WTC11 (cell line): ENCODE data around the gene C22orf31.

ENCODE experiments used
- AFF4 ChIP-seq: sonication (generic); formaldehyde crosslinking; IDR thresholded peaks from 2 replicates; pipeline ENCODE4 v1.8.1; 2023; ENCODE audit warnings: mild to moderate bottlenecking, missing genetic modification reagents, borderline replicate concordance
- ARID4B ChIP-seq: sonication (generic); formaldehyde crosslinking; IDR thresholded peaks from 2 replicates; pipeline ENCODE4 v1.8.0; 2023; ENCODE audit warnings: missing genetic modification reagents, mild to moderate bottlenecking, borderline replicate concordance
- ATF2 ChIP-seq: sonication (generic); formaldehyde crosslinking; IDR thresholded peaks from 2 replicates; pipeline ENCODE4 v1.8.1; 2022; ENCODE audit warnings: low read depth, missing genetic modification reagents, borderline replicate concordance
- CREM ChIP-seq: sonication (generic); formaldehyde crosslinking; IDR thresholded peaks from 2 replicates; pipeline ENCODE4 v1.8.1; 2022; ENCODE audit warnings: mild to moderate bottlenecking, missing genetic modification reagents, moderate library complexity
- CTCF ChIP-seq: fragments of 200-600 bp; IDR thresholded peaks from 2 replicates; pipeline ENCODE4 v1.8.0; 2022; ENCODE audit warnings: antibody characterized with exemption
- E2F1 ChIP-seq: sonication (generic); formaldehyde crosslinking; IDR thresholded peaks from 2 replicates; pipeline ENCODE4 v1.8.0; 2022; ENCODE audit warnings: mild to moderate bottlenecking, missing genetic modification reagents
- ETV6 ChIP-seq: sonication (generic); formaldehyde crosslinking; IDR thresholded peaks from 2 replicates; pipeline ENCODE4 v1.8.1; 2022; ENCODE audit warnings: mild to moderate bottlenecking, missing genetic modification reagents
- FOXP4 ChIP-seq: sonication (generic); formaldehyde crosslinking; IDR thresholded peaks from 2 replicates; pipeline ENCODE4 v1.8.0; 2022; ENCODE audit warnings: mild to moderate bottlenecking, missing genetic modification reagents
- RELA ChIP-seq: sonication (generic); formaldehyde crosslinking; IDR thresholded peaks from 2 replicates; pipeline ENCODE4 v1.8.1; 2022; ENCODE audit warnings: missing genetic modification reagents, mild to moderate bottlenecking, borderline replicate concordance
- SP1 ChIP-seq: sonication (generic); formaldehyde crosslinking; conservative IDR thresholded peaks from 2 replicates; pipeline ENCODE4 v1.8.1; 2022; ENCODE audit warnings: missing genetic modification reagents
- TCF7 ChIP-seq: sonication (generic); formaldehyde crosslinking; IDR thresholded peaks from 2 replicates; pipeline ENCODE4 v1.8.0; 2022; ENCODE audit warnings: mild to moderate bottlenecking, low read depth, missing genetic modification reagents, moderate library complexity
- USF2 ChIP-seq: sonication (generic); formaldehyde crosslinking; IDR thresholded peaks from 2 replicates; pipeline ENCODE4 v1.8.1; 2023; ENCODE audit warnings: mild to moderate bottlenecking, missing genetic modification reagents, moderate library complexity
- ZNF317 ChIP-seq: sonication (generic); formaldehyde crosslinking; IDR thresholded peaks from 2 replicates; pipeline ENCODE4 v1.8.1; 2023; ENCODE audit warnings: low read depth, mild to moderate bottlenecking, moderate library complexity, missing genetic modification reagents, borderline replicate concordance

- no peak for TF ChIP-seq RELA (CRISPR knock-in tag)
- TF ChIP-seq CREM (CRISPR knock-in tag): no peak
- no peak for TF ChIP-seq CTCF
- no peak for TF ChIP-seq ETV6
- TF ChIP-seq TCF7 (CRISPR knock-in tag): no peak
- TF ChIP-seq E2F1 (CRISPR knock-in tag): no peak
- TF ChIP-seq AFF4 (CRISPR knock-in tag): no peak
- no peak for TF ChIP-seq FOXP4 (CRISPR knock-in tag)
- TF ChIP-seq USF2 (CRISPR knock-in tag): no peak
- TF ChIP-seq ATF2: no peak
- no peak for TF ChIP-seq SP1
- no peak for TF ChIP-seq ZNF317
- TF ChIP-seq ARID4B (CRISPR knock-in tag): no peak
These were observed 35.1 kb downstream of the C22orf31 start for GRCh38 chr22:29026579-29026978.
